Large intestine (tissue), 3 donors: ENCODE results near the gene INHA. TPM values are rescaled to one million over a fixed set of nuclear protein-coding genes. Genes with fewer than 3 reads are reported as not detected.

ENCODE experiments used
- DNase-seq, 2 donors: peaks; one replicate each; pipeline versions ENCODE4 v3.0.0 to v3.0.0-alpha.2; 2013
- H3K27ac ChIP-seq: one replicate; pipeline ENCODE4 v1.5.1; 2013; ENCODE audit warnings: low read length
- H3K27me3 ChIP-seq: 2 replicates; pipeline ENCODE4 v1.6.1; 2013; ENCODE audit warnings: low read length; ENCODE audit not compliant: control insufficient read depth, insufficient read depth
- H3K36me3 ChIP-seq: 2 replicates; pipeline ENCODE4 v1.6.1; 2013; ENCODE audit warnings: low read length; ENCODE audit not compliant: control insufficient read depth, insufficient read depth
- H3K4me1 ChIP-seq: one replicate; pipeline ENCODE4 v1.6.1; 2013; ENCODE audit warnings: low read length; ENCODE audit not compliant: control insufficient read depth, insufficient read depth
- H3K4me3 ChIP-seq: one replicate; pipeline ENCODE4 v1.5.1; 2013; ENCODE audit warnings: low read length
- H3K9me3 ChIP-seq: one replicate; pipeline ENCODE4 v1.6.1; 2013; ENCODE audit warnings: mild to moderate bottlenecking, low read depth, low read length, moderate library complexity; ENCODE audit not compliant: control insufficient read depth
- WGBS: methylation state at CpG from one replicate; pipeline ENCODE4 v1.1.5; 2013; ENCODE audit warnings: low lambda C conversion rate; ENCODE audit not compliant: insufficient coverage; 5-methylcytosine and 5-hydroxymethylcytosine counted together
- polyA plus RNA-seq: library from polyadenylated mRNA; unstranded; fragments of 120-200 nt; gene quantifications from one replicate; pipeline ENCODE4 v1.2.1, GENCODE V29; 2013

Gene INHA
- polyA plus RNA-seq, 1 donor = 1.2 TPM

- Histone ChIP-seq H3K27ac (no peak overlapping the region), H3K36me3 (peaks cover 24% of the 10 kb centered on the region), H3K9me3 (peaks cover 2% of the 10 kb centered on the region), H3K4me1 (peaks cover 30% of the 10 kb centered on the region), H3K27me3 (peaks cover 24% of the 10 kb centered on the region), H3K4me3 (no peak overlapping the region)
- no peak for DNase-seq
- no CpG with 5 or more reads among the region's 9 CpGs for WGBS
These were observed 22.5 kb upstream of the INHA start for GRCh38 chr2:219549619-219550018.

GRCh38 chr2:219551441-219552381 lies 20.4 kb upstream of the INHA start:
- peaks cover 24% of the 10 kb centered on the region for H3K27me3 ChIP-seq
- no CpG with 5 or more reads among the region's 54 CpGs for WGBS
- H3K4me3 ChIP-seq = peak overlapping the region; percentile 49
- DNase-seq = peak in 1 of 2 donors; percentile 72
- H3K9me3 ChIP-seq = peaks cover 2% of the 10 kb centered on the region
- H3K36me3 ChIP-seq = peaks cover 28% of the 10 kb centered on the region
- peaks cover 14% of the 10 kb centered on the region for H3K4me1 ChIP-seq
- H3K27ac ChIP-seq = peak overlapping the region; percentile 72

- no CpG with 5 or more reads among the region's 99 CpGs for WGBS
- H3K4me1 ChIP-seq = peaks cover 10% of the 10 kb centered on the region
- DNase-seq = peak; percentile 83 to 92
- H3K27me3 ChIP-seq = peaks cover 24% of the 10 kb centered on the region
- peak overlapping the region; percentile 49 for H3K4me3 ChIP-seq
- H3K9me3 ChIP-seq = peaks cover 2% of the 10 kb centered on the region
- H3K27ac ChIP-seq = peak overlapping the region; percentile 72
- H3K36me3 ChIP-seq = peaks cover 24% of the 10 kb centered on the region
These were observed 19.5 kb upstream of the INHA start for GRCh38 chr2:219552382-219553167.

GRCh38 chr2:219553168-219553417 lies 19.0 kb upstream of the INHA start:
- no peak for DNase-seq
- Histone ChIP-seq H3K9me3 (peaks cover 2% of the 10 kb centered on the region), H3K27ac (no peak overlapping the region), H3K4me1 (peaks cover 10% of the 10 kb centered on the region), H3K36me3 (peaks cover 20% of the 10 kb centered on the region), H3K4me3 (peak overlapping the region; percentile 49), H3K27me3 (peaks cover 24% of the 10 kb centered on the region)
- no CpG with 5 or more reads among the region's 7 CpGs for WGBS

- Histone ChIP-seq H3K27me3 (peaks cover 24% of the 10 kb centered on the region), H3K4me1 (peaks cover 10% of the 10 kb centered on the region), H3K27ac (no peak overlapping the region), H3K4me3 (no peak overlapping the region), H3K9me3 (peaks cover 2% of the 10 kb centered on the region), H3K36me3 (peaks cover 19% of the 10 kb centered on the region)
- DNase-seq = no peak
- WGBS = no CpG with 5 or more reads among the region's 12 CpGs
These were observed 18.6 kb upstream of the INHA start for GRCh38 chr2:219553463-219553963.

- Histone ChIP-seq H3K9me3 (peaks cover 2% of the 10 kb centered on the region), H3K4me3 (no peak overlapping the region), H3K36me3 (peaks cover 13% of the 10 kb centered on the region), H3K4me1 (peaks cover 10% of the 10 kb centered on the region), H3K27me3 (peaks cover 24% of the 10 kb centered on the region), H3K27ac (no peak overlapping the region)
- no CpG with 5 or more reads among the region's 15 CpGs for WGBS
- DNase-seq = no peak
These were observed 17.8 kb upstream of the INHA start for GRCh38 chr2:219554350-219554749.

DNA sequence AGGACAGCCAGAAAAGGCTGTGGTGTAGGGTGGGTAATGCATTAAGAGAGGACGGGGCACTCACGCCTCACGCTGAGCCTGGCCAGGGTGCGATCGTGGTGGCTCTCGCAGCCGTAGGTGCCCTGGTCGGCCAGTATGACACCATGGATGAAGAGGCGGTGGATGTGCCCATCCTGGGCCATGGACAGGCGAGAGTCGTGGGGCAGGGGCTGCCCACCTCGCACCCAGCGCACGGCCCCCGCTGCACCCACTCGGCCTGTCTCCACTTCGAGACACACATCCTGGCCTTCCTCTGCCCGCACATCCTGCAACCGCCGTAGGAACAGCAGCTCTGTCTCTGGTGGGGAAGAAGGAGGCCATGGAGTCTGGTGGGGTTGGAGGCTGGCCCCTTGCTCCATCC lies 16.2 kb upstream of the INHA start:
- peaks cover 19% of the 10 kb centered on the region for H3K27me3 ChIP-seq
- peaks cover 2% of the 10 kb centered on the region for H3K9me3 ChIP-seq
- peaks cover 8% of the 10 kb centered on the region for H3K36me3 ChIP-seq
- no peak for DNase-seq
- no CpG with 5 or more reads among the region's 20 CpGs for WGBS
- no peak overlapping the region for H3K27ac ChIP-seq
- H3K4me1 ChIP-seq = peaks cover 10% of the 10 kb centered on the region
- H3K4me3 ChIP-seq = no peak overlapping the region

- no CpG with 5 or more reads among the region's 19 CpGs for WGBS
- Histone ChIP-seq H3K4me1 (peaks cover 8% of the 10 kb centered on the region), H3K9me3 (peaks cover 2% of the 10 kb centered on the region)
These were observed 15.7 kb upstream of the INHA start for GRCh38 chr2:219556413-219556812.

GRCh38 chr2:219557320-219557719 lies 14.8 kb upstream of the INHA start:
- WGBS = no CpG with 5 or more reads among the region's 21 CpGs
- DNase-seq = no peak
- H3K9me3 ChIP-seq = peaks cover 2% of the 10 kb centered on the region
- no peak overlapping the region for H3K27ac ChIP-seq
- H3K4me1 ChIP-seq = peaks cover 7% of the 10 kb centered on the region
- peaks cover 8% of the 10 kb centered on the region for H3K27me3 ChIP-seq
- H3K36me3 ChIP-seq = peaks cover 10% of the 10 kb centered on the region
- H3K4me3 ChIP-seq = no peak overlapping the region

More at GRCh38 chr2:219556413-219556812, 15.7 kb upstream of the INHA start:
- H3K4me3 ChIP-seq = no peak overlapping the region
- DNase-seq = no peak
- H3K27me3 ChIP-seq = peaks cover 14% of the 10 kb centered on the region
- H3K36me3 ChIP-seq = peaks cover 8% of the 10 kb centered on the region
- no peak overlapping the region for H3K27ac ChIP-seq
